Right lung (tissue), 5 donors: Measurements from ENCODE around the gene LLPH. TPM values are rescaled to one million over a fixed set of nuclear protein-coding genes. Genes with fewer than 3 reads are reported as not detected.

Experiments
- DNase-seq, 2 donors: peaks; one replicate each; pipeline ENCODE4 v3.0.0-alpha.2; 2013
- polyA plus RNA-seq, 5 donors: library from polyadenylated mRNA; unstranded; fragments of 120-200 nt; gene quantifications; one replicate each; pipeline versions ENCODE4 v1.2.1 to v1.2.3, GENCODE V29; 2013; ENCODE audit warnings: inconsistent platforms in 1 of 5, low replicate concordance in 1 of 5; ENCODE audit not compliant: insufficient read length in 5 of 5, insufficient read depth in 1 of 5

The LLPH gene
- polyA plus RNA-seq, 5 donors = 23.3 to 31.3 (median 25.6) TPM

DNA sequence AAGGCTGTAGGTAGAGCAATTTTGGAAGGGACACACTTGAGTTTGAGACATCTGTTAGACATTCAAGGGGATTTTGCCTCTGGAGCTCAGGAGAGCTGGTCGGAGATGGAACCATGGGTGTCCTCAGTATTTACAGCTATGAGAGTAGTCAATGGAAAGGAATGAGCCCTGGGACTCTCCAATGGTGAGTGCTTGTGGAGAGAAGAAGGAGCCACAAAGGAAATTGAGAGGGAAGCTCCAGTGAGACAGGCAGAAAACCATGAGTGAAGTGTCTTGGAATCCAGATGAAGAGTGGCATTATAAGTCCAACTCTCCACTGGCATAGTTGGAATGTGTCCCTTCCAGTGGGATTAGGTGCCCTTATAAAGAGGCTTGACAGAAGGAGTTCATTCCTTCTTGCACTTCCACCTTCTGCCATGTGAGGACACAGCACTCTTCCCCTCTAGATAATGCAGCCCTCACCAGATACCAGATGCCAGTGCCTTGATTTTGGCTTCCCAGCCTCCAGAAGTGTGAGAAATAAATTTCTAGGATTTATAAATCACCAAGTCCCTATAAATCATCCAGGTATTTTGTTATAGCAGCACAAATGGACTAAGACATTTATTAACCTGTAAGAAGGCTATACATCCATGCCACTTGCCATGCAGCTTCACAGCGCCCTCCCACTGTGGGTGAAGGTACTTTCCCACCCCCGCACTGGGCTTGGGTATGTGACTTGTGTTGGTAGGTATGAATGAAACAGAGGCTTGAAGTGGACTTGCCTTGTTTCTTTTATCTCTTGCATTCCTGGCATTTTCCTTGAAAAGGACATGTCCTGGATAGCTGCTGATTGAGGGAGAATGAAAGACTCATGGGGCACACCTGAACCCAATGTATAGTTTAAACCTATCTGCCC lies 27.3 kb downstream of the LLPH start:
- no peak for DNase-seq

DNA sequence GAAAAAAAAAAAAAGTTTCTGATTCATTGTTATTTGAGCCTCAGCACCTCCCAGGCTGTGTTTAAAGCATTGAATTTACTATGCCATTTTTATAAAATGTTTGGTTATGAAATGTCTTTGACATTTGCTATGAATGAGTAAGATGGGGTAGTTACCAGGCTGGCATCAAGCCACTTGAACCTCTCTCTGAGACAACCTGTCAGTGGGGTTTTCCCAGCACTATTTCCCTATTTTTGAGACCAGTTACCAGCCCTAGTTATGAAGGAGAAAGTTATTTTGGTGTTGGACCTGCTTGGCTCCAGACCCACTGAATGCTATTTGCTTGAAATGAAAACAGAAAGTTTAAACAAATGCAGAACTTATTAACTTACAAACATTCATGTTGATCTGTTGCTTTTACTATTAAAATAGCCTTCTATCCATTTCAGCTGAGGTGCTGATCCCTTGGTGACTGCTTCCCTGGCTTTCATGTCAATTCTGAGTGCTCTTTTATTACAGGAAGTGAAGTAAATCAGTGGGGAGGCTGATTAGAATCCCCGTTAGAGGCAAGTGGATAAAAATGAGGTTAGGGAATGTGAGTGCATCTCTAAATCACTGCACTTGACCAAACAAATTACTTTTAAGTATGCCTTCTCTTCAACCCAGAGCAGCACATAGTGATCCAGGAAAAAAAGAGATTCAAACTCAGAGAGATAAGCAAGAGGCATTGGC lies 37.8 kb downstream of the LLPH start:
- DNase-seq = no peak

GRCh38 chr12:66090157-66090556 lies 40.4 kb downstream of the LLPH start:
- no peak for DNase-seq

DNA sequence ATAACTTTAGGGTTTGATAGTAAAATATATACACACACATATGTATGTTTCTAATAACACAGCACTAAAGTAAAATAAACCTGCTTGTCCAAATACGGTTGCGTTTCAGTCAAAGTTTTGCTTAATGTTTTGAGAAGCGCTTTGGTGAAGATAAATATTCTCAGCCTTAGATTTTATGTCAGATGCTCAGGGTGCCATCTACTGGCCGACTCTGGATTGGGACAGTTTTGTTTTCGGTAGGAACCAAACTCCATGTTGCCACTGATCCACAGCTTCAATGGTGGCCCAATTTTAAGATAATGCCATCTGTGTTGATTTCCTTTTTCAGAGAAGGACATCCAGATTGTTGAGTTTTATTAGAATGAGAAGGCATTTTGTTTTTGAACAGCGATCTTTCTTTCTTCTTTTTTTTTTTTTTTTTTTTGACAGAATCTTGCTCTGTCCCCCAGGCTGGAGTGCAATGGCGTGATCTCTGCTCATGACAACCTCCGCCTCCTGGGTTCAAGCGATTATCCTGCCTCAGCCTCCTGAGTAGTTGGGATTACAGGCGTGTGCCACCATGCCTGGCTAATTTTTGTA lies 43.1 kb downstream of the LLPH start:
- DNase-seq = peak; percentile 48 to 61

- DNase-seq = no peak
These were observed 44.6 kb downstream of the LLPH start for GRCh38 chr12:66085998-66086397.

- no peak for DNase-seq
These were observed 45.3 kb downstream of the LLPH start for GRCh38 chr12:66085213-66085612.

DNA sequence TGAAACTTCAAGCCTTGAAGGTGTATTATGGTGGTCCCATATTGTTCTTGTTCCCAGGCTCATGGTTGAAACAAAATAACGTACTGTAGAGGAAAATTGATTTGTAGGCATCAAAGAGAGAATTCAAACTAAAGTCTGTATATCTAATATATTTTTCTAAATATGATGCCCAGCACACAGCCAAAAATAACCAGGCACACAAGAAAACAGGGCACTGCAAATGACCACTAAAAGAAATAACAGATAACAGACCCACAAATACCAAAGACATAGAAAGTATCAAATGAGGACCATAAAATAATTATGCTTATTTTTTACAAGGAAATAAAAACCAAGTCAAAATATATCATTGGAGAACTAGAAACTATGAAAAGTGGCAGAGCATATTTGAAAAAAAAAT lies 46.8 kb downstream of the LLPH start:
- DNase-seq = no peak

GRCh38 chr12:66082744-66083143 lies 47.8 kb downstream of the LLPH start:
- no peak for DNase-seq

GRCh38 chr12:66080791-66081190 lies 49.8 kb downstream of the LLPH start:
- DNase-seq = no peak

DNA sequence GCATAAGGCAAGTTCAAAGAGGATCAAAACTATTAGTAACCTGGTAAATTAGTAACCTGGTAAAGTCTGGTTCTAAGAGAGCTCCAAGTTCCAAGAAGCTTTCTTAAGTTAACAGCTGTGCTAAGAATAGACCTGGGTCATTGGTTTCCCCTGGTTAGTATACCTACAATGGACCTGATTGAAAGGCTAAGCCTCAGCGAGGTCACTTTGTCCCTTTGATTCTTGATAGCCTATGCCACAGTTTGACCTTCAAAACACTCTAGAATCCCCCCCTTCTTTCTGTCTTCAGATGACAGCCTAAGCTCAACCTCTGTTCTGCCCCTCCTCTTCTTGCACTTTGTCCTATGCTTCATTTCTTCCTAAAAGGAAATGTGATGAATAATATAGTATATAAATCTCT lies 53.0 kb downstream of the LLPH start:
- DNase-seq = no peak

GRCh38 chr12:66074561-66074960 lies 56.0 kb downstream of the LLPH start:
- no peak for DNase-seq

- no peak for DNase-seq
These were observed 58.0 kb downstream of the LLPH start for GRCh38 chr12:66072566-66072965.

- no peak for DNase-seq
These were observed 58.4 kb downstream of the LLPH start for GRCh38 chr12:66072135-66072534.

DNA sequence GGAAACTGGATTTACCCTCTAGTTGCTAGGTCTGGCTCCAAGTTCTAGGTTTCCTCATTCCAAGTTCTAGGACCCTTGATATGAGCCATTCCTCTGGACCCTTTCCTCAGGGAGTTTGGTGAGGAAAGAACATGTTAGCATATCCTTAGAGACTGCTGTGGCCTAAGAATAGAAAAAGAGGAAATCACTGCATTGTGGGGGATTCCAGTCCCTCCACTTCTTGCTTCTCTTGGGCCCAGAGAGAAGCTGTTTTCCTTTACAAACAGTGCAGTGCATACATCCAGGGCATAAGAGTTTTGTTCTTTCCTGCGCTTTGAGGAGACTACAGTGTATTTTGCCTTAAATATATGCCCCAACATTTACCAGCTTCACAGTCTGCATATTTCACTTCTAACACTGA lies 59.0 kb downstream of the LLPH start:
- DNase-seq = no peak

- no peak for DNase-seq
These were observed 60.0 kb downstream of the LLPH start for GRCh38 chr12:66070378-66071120.

- no peak for DNase-seq
These were observed 63.5 kb downstream of the LLPH start for GRCh38 chr12:66066929-66067523.

Other genes starting within 250 kb of the LLPH start
- 100 to 1,000 TPM; 107 to 149 (median 117) TPM for gene TMBIM4, start 39.2 kb upstream of the LLPH start, polyA plus RNA-seq
- gene IRAK3, start 58.5 kb upstream of the LLPH start, polyA plus RNA-seq = 10 to 100 TPM; 21.6 to 46.7 (median 31.6) TPM
- gene HELB, start 171.7 kb upstream of the LLPH start, polyA plus RNA-seq = 1 to 10 TPM; 2.8 to 8.2 (median 4.8) TPM